GM23338 (cell line): ENCODE data around the gene SFRP5.

Experiments used
- EZH2 ChIP-seq: fragments of 200-600 bp; sonication (generic); IDR thresholded peaks from one replicate; pipeline ENCODE4 v1.8.0; 2017; ENCODE audit warnings: antibody characterized with exemption, mild to moderate bottlenecking, low read depth; ENCODE audit not compliant: unreplicated experiment
- EZH2phosphoT487 ChIP-seq: fragments of 200-600 bp; sonication (generic); IDR thresholded peaks from one replicate; pipeline ENCODE4 v1.8.1; 2018; ENCODE audit warnings: antibody characterized with exemption; ENCODE audit not compliant: unreplicated experiment
- POLR2AphosphoS5 ChIP-seq: IDR thresholded peaks from 2 replicates; pipeline ENCODE4 v1.6.1; 2016; ENCODE audit warnings: antibody characterized with exemption, low read depth
- TF ChIP-seq, protein P1 (sequence below), 2 experiments: fragments of 200-600 bp in 1 of 2; sonication (generic) in 1 of 2; conservative IDR thresholded peaks; 2 replicates each; pipeline versions ENCODE4 v1.5.1 to v1.6.1; 2016 to 2017; ENCODE audit warnings: antibody characterized with exemption in 2 of 2, low read depth in 2 of 2, mild to moderate bottlenecking in 2 of 2, moderate library complexity in 1 of 2
- TF ChIP-seq, protein P2 (sequence below): IDR thresholded peaks from one replicate; pipeline ENCODE4 v1.6.1; 2018; ENCODE audit warnings: antibody characterized with exemption; ENCODE audit not compliant: unreplicated experiment

DNA sequence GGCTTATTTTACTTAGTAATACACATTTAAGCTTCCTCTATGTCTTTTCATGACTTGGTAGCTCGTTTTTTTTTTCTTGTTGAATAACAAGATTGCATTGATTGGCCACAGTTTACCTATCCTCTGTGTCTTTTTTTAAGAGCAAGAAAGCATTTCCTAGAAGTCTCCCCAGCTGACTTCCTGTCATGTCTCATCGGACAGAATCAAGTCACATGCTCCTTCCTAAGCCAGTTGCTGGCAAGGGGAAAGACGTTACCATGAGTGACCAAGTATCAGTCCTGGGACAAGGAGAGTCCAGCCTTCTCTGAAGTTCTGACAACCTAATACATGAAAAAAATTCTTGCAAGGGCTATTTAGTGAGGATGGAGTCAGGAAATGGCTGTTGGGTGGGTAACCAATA is 24.9 kb upstream of the SFRP5 start:
- no peak for TF ChIP-seq POLR2AphosphoS5
- TF ChIP-seq, protein P1, sequence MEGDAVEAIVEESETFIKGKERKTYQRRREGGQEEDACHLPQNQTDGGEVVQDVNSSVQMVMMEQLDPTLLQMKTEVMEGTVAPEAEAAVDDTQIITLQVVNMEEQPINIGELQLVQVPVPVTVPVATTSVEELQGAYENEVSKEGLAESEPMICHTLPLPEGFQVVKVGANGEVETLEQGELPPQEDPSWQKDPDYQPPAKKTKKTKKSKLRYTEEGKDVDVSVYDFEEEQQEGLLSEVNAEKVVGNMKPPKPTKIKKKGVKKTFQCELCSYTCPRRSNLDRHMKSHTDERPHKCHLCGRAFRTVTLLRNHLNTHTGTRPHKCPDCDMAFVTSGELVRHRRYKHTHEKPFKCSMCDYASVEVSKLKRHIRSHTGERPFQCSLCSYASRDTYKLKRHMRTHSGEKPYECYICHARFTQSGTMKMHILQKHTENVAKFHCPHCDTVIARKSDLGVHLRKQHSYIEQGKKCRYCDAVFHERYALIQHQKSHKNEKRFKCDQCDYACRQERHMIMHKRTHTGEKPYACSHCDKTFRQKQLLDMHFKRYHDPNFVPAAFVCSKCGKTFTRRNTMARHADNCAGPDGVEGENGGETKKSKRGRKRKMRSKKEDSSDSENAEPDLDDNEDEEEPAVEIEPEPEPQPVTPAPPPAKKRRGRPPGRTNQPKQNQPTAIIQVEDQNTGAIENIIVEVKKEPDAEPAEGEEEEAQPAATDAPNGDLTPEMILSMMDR (conservative IDR thresholded peaks at IDR 0.05; ENCODE audit: low read depth in 2 of 2) = no peak
- TF ChIP-seq EZH2phosphoT487 = no peak
- TF ChIP-seq EZH2 = no peak
- TF ChIP-seq, protein P2, sequence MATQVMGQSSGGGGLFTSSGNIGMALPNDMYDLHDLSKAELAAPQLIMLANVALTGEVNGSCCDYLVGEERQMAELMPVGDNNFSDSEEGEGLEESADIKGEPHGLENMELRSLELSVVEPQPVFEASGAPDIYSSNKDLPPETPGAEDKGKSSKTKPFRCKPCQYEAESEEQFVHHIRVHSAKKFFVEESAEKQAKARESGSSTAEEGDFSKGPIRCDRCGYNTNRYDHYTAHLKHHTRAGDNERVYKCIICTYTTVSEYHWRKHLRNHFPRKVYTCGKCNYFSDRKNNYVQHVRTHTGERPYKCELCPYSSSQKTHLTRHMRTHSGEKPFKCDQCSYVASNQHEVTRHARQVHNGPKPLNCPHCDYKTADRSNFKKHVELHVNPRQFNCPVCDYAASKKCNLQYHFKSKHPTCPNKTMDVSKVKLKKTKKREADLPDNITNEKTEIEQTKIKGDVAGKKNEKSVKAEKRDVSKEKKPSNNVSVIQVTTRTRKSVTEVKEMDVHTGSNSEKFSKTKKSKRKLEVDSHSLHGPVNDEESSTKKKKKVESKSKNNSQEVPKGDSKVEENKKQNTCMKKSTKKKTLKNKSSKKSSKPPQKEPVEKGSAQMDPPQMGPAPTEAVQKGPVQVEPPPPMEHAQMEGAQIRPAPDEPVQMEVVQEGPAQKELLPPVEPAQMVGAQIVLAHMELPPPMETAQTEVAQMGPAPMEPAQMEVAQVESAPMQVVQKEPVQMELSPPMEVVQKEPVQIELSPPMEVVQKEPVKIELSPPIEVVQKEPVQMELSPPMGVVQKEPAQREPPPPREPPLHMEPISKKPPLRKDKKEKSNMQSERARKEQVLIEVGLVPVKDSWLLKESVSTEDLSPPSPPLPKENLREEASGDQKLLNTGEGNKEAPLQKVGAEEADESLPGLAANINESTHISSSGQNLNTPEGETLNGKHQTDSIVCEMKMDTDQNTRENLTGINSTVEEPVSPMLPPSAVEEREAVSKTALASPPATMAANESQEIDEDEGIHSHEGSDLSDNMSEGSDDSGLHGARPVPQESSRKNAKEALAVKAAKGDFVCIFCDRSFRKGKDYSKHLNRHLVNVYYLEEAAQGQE = no peak
